NT2/D1 (cell line): ENCODE results near the gene CD300LG.

ENCODE experiments used
- SUZ12 ChIP-seq: IDR thresholded peaks from 2 replicates; pipeline ENCODE4 v1.6.1; 2011; ENCODE audit not compliant: insufficient read length, insufficient read depth; ENCODE audit errors: extremely low read depth
- ZNF274 ChIP-seq: IDR thresholded peaks from 2 replicates; pipeline ENCODE4 v1.6.1; 2011; ENCODE audit warnings: mild to moderate bottlenecking, low read depth, low read length

- TF ChIP-seq ZNF274 (no peak), SUZ12 (no peak)
Measured at GRCh38 chr17:43816336-43817320, 30.3 kb upstream of the CD300LG start.
